HG02610 (cell line): ENCODE data around the gene CYBC1.

Experiments used
- ATAC-seq: cut with Tn5 transposase; IDR thresholded peaks from one replicate; pipeline ENCODE4 v1.9.1; 2021; ENCODE audit warnings: mild to moderate bottlenecking, moderate library complexity; ENCODE audit not compliant: unreplicated experiment

Gene CYBC1

DNA sequence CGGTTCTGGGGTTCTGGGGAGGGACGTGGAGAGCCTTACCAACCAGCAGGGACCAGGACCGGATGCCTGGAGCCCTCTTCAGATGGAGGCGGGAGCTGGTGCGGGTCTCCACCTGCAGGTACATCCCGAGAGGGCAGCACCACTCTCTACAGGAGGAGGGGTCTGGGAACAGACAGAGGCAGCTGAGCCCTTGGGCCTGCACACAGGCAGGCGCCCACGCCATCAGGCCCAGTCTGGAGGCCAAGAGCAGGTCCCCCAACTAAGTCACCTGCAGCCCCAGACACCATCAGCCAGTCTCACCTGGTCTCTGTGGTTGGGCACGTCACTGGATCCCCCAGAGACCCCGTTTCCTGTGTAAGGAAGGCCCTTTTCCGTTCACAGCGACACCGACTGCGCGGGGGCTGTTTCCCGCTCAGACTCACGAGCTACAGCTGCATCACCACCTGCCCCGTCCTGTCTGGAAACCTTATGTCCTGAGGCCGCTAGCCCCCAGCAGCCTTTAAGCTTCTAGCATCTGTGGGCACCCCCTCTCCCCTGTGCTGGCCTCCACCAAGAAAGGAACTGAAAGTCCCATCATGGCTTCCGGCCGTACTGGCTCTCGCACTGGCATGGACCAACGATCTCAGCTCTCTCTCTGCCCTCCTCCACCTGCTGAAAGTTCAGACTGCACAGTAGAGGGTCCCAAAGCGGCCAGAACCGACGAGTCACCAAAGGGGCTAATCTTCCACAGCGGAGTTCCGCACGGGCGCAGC is 1.2 kb downstream of the CYBC1 start:
- ATAC-seq = peak; percentile 49

DNA sequence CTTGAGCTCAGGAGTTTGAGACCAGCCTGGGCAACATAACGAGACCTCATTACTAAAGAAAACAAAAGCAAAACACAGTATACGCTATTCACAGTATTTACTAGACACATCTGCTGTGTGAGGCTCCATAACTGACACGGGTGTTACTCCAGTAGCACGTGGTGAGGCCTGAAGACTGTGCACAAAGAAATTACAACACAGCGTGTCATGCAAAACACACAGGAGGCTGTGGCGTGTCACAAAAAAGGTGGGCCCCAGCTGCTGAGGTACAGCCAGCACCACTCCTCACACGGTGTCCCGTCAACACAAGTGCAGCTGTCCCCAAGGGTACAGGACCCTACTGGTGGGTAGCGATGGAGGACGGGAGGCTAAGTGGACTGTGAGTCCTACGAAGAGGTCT is 2.7 kb downstream of the CYBC1 start:
- no peak for ATAC-seq

DNA sequence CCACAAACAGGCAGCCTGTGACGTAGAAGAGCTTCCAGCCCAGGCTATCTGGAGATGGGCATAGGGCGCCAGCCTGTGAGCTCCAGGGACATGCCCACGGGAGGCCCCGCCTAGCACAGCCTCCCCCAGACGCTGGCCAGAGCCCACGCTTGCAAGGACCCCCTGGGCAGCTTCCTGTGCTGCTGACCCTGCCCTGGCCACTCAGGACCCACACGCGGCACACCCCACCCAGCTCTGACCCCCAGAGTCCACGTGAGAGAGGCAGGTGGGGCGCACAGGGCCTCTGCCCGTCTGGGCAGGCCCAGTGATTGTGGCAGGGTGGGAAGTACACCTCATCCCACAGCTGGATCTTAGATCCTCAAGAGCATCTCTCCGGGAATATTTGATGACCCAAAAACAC is 3.9 kb downstream of the CYBC1 start:
- ATAC-seq = no peak

DNA sequence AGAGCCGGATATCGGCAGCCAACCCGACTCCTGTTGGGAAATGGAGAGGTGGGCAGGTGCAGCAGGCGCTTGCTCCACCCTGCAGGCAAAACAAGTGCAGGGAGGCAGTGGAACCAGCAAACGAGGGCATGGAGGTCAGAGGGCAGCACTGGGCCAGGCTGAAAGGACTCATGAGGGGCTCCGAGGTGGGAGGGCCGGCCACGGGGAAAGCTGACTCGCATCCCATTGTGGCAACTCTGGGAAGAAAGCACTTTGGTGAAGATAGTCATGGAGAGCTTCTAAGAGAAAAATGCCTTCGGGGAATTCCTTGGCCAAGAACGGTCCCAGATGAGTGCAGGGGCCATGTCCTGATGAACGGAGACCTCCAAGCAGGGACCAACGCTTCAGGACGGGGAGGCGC is 4.4 kb downstream of the CYBC1 start:
- ATAC-seq = no peak

DNA sequence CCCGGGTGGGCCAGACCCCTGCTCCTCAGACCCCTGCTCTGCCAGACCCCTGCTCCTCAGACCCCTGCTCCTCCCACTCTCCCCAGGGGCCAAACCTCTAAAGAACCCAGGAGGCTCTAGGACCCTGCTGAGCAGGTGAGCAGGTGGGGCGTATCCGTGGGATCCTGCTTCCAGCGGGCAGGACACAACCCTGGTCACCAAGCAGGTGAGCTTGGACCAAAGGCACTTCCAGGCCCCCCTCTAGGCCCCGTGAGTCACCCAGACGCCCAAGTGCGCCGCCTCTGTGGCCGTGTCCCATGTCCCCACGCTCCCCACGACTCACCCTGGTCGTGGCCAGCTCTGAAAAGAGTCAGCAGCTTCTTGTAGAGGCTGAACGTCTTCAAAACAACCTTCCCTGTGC is 5.0 kb downstream of the CYBC1 start:
- no peak for ATAC-seq

DNA sequence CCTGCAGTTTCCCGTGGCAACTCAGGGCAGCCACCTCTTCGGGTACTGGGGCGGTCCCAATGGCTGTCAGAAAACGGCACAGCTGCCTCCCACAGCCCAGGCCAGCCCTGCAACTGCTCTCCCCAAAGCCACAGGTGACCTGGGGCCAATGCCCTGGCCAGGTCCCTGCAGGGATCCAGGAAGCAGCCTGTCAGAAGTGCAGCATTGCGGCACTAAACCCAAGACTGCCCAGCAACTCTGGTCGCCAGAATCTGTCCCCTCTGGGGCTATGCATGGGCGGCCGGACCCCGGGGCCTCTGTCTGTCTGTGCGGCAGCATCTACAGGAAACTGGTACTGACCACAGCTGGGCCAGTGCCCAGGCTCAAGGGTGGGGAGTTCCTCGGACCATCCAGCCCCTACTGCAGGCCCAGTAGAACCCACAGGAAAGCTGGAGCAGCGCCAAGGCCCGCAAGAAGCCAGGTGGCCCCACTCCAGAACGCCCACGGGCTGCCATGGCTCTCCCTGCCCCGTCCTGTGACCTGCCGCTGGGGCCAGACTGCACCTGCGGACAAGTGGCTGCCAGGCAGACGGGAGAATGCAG is 5.5 kb downstream of the CYBC1 start:
- no peak for ATAC-seq

DNA sequence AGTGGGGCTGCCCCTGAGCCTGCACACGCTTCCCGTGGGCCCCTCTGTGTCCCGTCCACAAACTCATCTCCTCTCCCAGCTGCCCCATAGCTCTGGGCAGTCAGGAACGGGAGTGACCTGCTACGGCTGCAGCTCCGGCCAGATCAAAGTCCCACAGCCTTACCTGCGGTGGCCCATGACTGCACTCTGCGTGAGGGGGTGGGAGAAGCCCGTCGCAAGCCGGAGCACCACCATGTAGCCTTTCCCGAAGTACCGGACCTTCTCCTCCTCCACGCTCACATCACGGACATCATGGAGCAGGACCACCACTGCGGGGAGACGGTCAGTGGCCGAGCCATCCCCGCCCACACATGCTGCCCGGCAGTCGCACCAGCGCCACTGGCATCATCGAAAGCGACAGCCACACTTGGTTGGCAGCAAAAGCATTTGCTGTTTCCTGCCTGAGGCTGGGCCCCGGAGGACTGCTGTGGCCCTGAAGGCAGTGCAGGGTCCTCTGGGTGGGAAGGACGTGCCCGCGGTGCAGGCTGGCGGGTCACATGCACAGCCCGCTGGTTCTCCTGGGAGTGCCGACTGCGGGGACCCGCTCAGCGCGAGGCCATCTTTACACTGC is 6.2 kb downstream of the CYBC1 start:
- no peak for ATAC-seq

DNA sequence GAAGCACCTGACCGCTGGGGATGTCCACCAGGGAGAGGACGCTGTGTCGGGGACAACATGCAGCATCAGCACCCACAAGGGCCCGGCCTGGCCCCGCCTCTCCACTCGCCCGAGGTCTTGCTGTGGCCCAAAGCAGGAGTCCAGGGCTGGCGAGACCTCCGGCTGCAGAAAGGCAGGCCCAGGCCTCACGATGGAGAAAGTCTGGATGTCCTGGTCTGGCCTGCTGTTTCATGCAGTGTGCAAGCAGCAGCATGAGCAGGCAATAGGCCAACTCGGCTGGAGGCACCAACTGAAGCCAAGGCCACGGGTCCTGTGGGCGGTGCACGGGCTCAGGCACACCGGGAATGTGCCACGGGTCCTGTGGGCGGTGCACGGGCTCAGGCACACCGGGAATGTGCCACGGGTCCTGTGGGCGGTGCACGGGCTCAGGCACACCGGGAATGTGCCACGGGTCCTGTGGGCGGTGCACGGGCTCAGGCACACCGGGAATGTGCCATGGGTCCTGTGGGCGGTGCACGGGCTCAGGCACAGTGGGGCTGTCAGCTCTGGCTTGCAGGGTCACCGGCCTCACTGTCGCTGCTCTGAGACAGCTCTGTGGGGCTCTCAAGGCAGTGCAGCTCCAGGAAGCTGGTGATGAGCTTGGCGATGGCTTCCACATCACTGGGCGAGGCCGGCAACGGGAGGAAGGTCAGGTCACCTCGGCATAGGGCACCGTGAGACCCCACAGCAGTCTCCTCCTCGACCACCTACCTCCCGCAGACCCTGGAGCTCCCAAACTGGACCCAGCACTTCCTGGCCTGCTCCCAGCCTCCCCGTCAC is 6.9 kb downstream of the CYBC1 start:
- no peak for ATAC-seq

DNA sequence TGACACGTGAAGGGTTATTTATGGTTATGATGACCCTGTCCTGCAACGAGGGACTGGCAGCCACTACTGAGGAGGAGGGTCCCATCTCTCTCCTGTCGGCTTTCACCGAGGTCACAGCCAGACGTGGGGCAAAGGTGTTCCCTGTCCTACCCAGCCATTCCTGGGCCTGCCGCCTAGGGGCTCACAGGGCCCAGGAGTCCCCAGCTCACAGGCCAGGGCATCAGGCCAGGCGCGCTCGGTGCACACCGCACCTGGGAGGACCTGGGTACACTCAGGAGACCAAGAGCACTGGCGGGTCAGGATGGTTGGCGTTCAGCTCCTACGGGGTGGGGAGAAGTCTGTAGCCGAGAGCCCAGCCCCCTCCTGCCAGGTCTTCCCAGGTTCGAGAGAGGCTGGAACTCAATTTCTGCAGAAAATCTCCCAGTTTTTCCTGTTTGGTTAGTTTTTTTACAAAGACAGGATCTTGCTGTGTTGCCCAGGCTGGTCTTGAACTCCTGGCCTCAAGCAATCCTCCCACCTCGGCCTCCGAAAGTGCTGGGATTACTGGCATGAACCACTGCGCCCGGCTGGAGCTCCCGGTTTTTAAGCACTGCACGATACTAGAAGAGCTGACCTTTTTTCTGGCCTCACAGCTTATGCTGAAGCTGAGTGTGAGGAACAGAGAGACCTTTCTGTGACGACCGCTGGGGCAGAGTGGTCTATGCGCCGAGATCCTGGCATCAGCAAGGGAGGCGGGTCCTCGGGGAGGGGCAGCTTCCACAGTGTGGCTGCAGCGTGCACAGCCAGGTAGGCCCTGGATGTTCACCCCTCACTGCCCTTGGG is 7.7 kb downstream of the CYBC1 start:
- ATAC-seq = no peak

DNA sequence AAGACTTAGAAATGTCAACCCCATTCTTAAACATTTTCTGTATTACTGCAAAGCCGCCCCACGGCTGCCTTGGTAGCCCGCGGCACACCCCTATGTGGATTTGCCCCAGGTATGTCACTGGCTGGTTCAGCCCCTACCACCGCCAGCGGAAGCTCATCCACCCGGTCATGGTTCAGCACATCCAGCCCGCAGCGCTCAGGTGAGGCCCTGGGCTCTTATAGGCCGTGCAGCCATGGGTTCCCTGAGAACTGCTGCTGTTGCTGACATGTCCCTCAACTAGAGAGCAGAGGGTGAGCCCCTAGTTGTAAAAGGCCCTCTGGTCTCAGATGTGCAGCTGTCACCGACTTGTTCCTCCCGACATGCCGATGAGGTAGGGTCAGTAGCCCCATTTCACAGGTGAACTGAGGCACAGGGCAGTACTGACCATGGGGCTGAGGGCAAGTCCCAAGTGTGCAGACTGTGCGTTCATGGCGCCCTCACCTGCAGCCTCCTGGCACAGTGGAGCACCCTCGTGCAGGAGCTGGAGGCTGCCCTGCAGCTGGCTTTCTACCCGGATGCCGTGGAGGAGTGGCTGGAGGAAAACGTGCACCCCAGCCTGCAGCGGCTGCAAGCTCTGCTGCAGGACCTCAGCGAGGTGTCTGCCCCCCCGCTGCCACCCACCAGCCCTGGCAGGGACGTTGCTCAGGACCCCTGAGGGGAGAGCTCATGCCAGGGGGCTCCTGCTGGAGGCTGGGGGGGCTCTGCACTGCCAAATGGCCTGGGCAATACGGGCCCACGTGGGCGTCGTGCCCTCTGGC is 8.7 kb downstream of the CYBC1 start:
- ATAC-seq = no peak

DNA sequence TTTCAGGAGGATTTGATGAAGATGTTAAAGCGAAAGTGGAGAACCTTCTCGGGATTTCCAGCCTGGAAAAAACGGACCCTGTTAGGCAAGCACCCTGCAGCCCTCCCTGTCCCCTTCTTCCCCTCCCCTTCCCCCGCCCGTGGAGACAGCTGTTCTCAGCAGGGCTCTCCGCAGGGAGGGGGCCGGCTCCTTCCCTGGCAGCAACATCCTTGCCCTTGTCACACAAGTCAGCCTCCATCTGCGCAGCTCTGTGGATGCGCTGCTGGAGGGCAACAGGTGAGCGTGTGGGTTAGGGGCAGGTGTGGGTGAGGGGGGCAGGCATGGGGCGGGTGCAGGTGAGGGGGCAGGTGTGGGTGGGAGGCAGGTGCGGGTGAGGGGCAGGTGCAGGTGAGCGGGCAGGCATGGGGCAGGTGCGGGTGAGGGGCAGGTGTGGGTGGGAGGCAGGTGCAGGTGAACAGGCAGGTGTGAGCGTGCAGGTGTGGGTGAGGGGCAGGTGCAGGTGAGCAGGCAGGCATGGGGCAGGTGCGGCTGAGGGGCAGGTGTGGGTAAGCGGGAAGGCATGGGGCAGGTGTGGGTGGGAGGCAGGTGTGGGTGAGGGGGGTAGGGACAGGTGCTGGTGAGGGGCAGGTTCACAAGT is 9.4 kb downstream of the CYBC1 start:
- no peak for ATAC-seq

DNA sequence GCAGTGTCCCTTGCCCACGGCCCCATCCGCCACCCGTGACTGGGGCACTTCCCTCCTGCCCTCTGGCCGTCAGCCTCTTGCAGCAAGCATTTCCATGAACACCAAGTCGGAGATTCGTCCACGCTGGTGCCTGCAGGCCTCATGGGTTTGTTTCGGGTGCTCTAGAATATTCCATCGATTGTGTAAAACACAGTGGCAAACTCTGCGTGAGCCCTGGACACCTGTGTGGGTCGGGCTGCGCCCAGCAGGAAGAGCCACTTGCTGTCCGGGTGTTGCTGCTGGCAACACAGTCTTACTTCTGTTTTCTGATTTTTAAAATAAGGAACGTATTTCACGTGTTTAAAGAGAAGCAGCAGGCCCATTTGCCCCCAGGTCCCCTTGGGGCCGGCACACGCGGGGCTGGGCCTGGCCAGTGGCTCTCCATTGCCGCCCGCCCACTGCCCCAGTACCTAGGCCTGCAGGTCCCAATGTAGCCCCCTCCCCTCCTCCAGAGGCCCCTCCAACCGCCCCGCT is 10.0 kb downstream of the CYBC1 start:
- ATAC-seq = no peak

DNA sequence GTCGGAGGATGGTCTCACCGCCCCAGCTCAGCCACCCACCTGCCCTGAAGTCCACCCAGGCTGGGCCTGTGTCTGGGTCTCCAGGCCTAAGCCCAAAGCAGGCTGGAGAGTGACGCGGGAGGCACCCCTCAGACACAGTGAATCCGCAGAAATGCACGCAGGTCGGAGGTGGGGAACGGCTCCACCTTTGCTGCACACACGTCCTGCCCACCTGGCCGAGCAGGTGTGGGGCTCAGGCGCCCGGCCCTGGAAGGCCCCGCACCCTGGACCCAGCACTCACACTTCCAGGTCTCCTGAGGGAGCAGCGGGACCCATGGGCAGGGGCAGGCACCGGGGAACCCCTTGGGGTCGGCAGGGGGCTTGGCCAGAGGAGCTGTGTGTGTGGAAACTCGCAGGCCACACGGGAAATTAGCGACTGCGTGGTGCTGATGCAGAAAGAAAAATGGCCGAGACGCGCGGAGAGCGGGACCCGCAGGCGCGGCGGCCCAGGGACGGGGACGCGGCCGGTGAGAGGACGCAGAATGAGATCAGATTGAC is 10.7 kb downstream of the CYBC1 start:
- no peak for ATAC-seq

DNA sequence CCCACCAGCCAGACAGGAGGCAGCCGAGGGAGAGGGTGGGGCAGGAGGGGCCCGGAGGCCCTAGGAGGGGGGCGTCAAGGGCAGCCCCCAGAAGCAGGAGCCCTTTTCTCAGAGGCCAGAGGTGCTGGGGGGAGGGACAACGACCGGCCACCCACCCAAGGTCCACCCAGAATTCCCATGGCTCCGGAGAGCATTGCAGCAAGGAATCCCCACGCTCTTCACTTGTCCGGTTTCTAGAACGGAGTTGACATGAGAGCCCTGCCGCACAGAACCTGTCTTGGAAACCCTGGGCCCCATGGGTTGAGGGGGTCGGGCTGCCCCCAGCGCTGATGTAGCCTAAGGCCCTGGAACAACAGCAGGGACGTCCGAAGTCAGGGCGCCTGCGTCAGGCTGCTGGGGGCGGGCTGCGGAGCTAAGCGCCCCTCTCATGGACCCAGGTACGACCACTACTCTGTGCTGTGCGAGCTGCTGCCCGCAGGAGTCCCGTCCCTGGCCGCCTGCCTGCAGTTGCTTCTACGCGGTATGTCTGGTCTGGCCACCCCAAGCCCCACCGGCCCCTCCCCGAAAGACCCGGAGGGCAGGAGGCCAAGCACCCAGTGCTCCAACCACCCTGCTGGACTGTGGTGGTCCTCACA is 11.2 kb downstream of the CYBC1 start:
- no peak for ATAC-seq

DNA sequence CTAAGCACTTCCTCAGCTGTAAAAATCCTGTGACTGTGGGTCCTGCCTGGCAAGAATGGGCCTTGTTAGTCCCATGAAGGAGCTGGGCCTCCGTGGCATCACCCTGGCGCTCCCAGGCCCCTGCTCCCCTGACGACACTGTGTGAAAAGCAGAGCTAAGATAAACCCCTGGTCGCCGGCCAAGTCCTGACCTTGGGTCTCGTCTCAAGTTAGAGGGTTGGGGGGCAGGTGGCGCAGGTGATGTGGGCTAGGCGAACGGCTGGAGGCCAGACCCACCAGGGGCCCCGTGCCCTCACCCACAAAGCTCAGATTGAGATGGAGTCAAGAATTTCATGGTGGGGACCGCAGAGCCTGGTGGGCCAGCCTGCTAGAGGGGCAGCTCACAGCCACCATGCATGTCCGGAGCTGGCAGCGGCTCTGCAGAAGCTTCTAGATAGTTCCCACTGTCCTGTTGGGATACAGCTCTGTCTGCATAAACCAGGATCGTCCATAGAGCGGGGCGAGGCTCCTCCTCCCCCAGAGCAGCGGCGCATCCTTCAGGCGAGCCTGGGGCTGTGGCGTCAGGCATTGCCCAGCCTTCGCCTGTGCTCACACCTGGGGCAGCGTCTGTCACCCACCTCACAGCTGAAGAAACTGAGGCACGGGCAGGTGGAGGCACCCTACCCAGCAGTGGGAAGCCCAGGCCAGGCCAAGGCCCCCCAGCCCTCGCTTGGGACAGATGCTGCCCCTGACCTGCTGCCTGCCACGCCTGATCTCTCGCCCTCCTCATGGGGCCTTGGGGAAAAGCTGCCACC is 12.0 kb downstream of the CYBC1 start:
- ATAC-seq = no peak

DNA sequence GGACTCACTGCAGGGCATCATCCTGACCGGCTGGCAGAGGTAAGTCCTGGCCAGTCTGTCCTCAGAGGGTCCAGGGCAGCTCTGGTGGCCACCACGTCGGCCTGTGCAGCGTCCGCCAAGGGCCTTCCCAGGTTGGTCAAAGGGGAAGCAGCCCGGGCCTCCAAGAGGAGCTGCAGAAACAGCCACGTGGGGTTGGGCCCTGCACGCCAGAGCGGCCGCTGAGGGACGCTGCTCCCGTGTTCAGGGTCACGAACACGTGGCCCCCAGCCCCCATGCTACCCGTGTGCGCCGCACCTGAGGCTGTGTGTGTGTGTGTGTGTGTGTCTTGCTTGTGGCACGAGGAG is 13.3 kb downstream of the CYBC1 start:
- ATAC-seq = no peak

DNA sequence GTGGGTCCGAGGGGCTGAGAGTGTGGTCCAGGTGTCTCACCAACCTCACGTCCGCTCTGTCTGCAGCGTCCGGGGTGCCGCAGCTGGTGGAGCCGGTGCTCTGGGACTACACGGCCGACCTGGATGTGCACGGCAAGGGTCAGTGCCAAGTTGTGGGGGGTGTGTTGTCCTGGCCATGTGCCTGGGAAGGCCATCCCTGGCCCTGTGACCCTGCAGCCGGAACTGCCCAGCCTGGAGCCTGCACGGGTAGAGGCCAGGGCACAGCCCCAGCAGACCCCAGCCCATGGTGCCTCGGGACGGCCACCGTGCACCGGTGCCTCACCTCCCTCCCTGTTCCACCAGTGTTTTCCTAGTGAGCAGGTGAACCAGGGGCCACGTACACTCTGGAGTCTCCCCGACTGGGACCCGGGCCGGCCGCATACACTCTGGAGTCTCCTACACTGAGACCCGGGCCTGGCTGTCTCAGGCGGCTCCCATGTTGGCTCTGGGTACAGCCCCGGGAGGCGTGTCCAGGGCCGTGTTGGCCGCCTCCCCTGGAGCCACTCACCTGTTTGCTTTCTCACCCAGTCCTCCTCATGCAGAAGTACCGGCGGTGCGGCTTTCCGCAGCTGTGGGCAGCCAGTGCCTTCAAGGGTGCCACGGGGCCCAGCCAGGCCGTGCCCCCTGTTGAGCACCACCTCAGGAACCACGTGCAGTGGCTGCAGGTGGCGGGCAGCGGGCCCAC is 13.8 kb downstream of the CYBC1 start:
- no peak for ATAC-seq
